IMR-90 (cell line): Measurements from ENCODE around the gene TRIM38.

Source experiments
- CTCF ChIP-seq: conservative IDR thresholded peaks from 2 replicates; pipeline ENCODE4 v1.5.1; 2012; ENCODE audit warnings: mild to moderate bottlenecking, low read depth, low read length, improper control_type of control experiment
- FOS ChIP-seq: fragments of 150-350 bp; IDR thresholded peaks from 2 replicates; pipeline ENCODE4 v1.6.1; 2016; ENCODE audit warnings: low read depth, low read length
- MAFK ChIP-seq: IDR thresholded peaks from 2 replicates; pipeline ENCODE4 v1.6.1; 2012; ENCODE audit warnings: low read depth, low read length, improper control_type of control experiment
- MXI1 ChIP-seq: IDR thresholded peaks from 2 replicates; pipeline ENCODE4 v1.6.1; 2012; ENCODE audit warnings: low read depth, mild to moderate bottlenecking, low read length, moderate library complexity, borderline replicate concordance
- NFE2L2 ChIP-seq: fragments of 150-350 bp; IDR thresholded peaks from 2 replicates; pipeline ENCODE4 v1.6.1; 2016; ENCODE audit warnings: low read depth, mild to moderate bottlenecking, low read length
- POLR2A ChIP-seq: IDR thresholded peaks from 2 replicates; pipeline ENCODE4 v1.6.1; 2012; ENCODE audit warnings: mild to moderate bottlenecking, low read depth, low read length
- RAD21 ChIP-seq: IDR thresholded peaks from 2 replicates; pipeline ENCODE4 v1.6.1; 2012; ENCODE audit warnings: low read length, improper control_type of control experiment
- RFX5 ChIP-seq: IDR thresholded peaks from 2 replicates; pipeline ENCODE4 v1.8.0; 2012; ENCODE audit warnings: low read depth, mild to moderate bottlenecking, low read length, moderate library complexity
- USF2 ChIP-seq: fragments of 150-350 bp; IDR thresholded peaks from 2 replicates; pipeline ENCODE4 v1.6.1; 2017; ENCODE audit warnings: mild to moderate bottlenecking, antibody characterized with exemption, low read length, low read depth

GRCh38 chr6:26029857-26030653, 67.5 kb downstream of the TRIM38 start:
- TF ChIP-seq CTCF: no peak
- no peak for TF ChIP-seq MXI1
- no peak for TF ChIP-seq POLR2A
- TF ChIP-seq RFX5: no peak
- no peak for TF ChIP-seq RAD21
- no peak for TF ChIP-seq FOS
- TF ChIP-seq NFE2L2: no peak
- no peak for TF ChIP-seq USF2
- TF ChIP-seq MAFK: no peak
